Stimulated activated CD8-positive, alpha-beta memory T cell treated with anti-CD3 and anti-CD28 coated beads, Interleukin-12 subunit alpha, Interleukin-12 subunit beta, amount 100 ng/mL, for 1 hour (primary cell): ENCODE data around the gene BCAP31.
"Not testable (repeated sequence)": the region's sequence is repeated elsewhere in the genome, so short reads cannot be mapped to it uniquely, and the experiment has no call there.

Source experiments
- DNase-seq: peaks from one replicate; pipeline ENCODE4 v3.0.0-alpha.2; 2020; ENCODE audit warnings: low read depth

The BCAP31 gene

DNA sequence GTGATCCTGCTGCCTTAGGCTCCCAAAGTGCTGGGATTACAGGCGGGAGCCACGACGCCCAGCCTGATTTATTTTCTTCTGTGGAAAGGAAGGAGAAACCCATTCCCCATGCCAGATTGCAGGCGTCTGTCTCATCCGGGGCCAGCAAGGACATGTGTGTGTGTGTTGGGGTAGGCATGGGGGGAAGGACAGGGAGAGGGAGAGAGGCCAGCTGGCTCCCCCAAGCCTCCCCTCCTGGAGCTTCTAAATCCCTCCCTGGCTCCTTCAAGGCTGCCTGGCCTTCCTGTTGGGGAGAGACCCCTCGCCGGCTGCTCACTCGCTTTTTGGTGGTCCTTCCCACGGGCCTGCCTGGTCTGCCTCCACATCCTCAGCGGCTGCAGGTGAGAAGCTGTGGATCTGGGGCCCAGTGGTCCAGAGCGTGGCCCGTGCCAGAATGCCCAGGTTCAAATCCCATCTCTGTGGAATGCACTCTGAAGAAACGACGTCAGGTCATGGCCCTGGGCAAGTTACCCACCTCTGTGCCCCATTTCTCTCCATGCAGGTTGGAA is 38.5 kb upstream of the BCAP31 start:
- DNase-seq = no peak

DNA sequence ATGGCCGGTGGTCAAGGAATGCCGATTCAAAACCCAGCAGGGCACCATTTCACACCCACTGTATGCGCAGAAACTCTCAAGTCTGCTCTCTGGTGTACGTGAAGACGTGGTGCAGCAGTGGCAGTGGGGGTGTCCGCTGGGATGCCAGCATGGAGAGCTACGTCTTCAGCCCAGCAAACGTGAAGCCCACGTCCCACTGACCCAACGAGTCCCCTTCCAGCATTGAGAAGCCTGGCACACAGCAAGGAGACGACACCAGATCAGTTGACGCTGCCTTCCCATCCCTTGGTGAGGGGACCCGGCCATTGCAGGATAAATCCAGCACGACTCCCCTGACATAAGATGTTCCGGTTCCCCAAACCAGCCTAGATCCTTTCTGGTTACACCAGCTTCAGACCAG is 37.7 kb upstream of the BCAP31 start:
- DNase-seq = no peak

DNA sequence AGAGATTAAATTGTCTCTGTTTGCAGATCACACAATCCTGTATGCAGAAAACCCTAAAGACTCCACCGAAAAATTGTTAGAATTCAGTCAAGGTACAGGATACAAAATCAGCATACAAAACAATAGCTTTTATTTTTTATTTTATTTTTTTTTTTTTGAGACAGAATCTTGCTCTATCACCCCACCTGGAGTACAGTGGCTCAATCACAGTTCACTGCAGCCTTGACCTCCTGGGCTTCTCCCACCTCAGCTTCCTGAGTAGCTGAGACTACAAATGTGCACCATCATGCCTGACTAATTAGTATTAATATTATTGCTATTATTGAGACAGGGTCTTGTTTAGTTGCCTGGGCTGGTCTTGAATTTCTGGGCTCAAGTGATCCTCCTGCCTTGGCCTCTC is 30.9 kb upstream of the BCAP31 start:
- no peak for DNase-seq

DNA sequence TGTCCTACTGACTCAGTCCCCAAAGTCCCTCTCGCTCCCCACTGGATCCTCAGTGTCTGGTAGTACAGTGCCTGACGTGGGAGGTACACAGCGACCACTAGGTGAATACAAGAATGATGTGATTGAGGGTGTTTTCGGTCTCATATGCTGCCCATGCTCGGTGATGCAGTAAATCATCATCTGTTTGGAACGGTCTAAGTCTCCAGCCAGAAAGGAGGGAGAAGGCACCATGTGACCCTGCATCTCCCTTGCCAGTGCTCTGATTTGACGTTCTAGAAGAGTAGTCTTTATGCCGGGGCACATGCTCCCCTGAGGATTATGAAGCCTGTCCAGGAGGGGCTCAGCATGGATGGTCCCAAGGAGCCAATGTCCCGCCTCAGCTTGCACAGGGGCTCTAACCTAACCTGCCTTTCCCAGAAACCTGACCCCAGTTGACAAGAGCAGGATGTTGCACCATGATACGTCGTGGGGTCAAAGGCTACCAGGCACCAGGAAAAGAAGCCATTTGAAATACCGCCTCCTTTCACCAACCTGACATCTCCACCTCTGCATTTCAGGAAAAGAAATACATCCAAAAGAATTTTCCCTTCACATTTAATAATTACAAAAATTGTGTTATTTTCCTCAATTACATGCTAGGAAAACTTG is 26.1 kb upstream of the BCAP31 start:
- no peak for DNase-seq

DNA sequence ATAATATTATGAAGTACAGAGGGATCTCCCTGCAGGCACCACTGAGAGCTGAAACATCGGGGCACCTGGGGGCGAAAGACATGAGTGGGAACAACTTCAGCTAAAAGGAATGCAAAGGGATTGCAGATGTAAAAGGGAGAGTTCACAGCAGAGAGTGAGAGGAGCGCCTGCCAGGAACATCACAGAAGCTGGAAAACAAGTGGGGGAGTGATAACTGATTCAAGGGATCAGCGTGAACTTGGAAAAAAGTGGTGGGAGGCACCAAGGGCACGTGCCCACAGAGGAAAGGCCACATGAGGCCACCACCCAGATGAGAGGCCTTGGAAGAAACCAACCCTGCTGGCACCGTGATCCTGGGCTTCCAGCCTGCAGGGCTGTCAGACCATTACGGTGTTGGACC is 24.8 kb upstream of the BCAP31 start:
- not testable (repeated sequence) for DNase-seq

DNA sequence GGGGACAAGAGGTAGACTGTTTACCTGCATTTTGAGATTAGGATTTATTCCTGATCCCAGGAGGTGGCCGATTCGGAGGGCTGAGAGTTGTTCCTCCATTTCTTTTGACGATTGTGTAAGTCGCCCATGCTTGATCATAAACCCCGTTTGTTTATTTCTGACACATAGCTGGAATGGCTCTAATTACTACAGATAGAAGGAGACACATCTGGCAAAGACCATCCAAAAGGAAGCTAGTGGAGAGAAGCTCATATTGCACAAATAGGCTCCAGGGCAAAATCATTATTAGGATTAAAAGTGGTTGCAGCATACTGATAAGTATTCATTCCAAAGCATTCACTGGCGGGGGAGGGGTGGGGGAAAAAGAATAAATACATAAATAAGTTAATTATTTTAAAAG is 22.8 kb upstream of the BCAP31 start:
- DNase-seq = not testable (repeated sequence)

DNA sequence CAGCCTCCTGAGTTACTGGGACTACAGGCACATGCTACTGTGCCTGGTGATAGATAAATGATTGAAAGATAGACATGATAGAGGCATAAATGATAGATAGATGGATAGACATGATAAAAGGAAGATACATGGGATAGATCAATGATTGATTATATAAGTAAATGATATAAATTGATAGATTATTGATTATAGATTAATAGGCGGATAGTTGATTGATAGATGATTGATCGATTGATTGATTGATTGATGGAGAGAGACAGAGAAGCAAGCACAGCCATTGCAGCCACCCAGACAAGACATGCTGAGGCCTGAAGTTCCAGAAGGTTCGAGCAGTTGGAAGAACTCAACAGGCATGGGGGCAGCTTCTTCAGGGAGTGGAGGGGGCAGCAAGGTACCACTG is 22.2 kb upstream of the BCAP31 start:
- no peak for DNase-seq

DNA sequence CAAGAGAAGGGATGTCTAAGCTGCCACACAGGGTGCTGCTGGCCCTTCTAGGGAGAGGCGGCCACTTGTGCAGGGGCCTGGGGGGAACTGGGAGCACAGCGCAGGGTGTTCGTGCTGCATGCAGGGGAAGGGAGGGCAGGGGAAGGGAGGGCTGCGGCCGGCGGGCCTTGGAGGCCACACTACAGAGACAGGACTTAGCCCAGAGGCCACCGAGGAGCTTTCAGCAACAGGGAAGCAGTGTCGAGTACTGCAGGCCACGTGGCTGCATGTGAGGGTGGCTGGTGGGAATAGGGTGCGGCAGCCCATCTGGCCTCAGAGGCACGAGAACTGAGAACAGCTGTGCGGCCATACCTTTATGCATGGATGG is 20.9 kb upstream of the BCAP31 start:
- not testable (repeated sequence) for DNase-seq

DNA sequence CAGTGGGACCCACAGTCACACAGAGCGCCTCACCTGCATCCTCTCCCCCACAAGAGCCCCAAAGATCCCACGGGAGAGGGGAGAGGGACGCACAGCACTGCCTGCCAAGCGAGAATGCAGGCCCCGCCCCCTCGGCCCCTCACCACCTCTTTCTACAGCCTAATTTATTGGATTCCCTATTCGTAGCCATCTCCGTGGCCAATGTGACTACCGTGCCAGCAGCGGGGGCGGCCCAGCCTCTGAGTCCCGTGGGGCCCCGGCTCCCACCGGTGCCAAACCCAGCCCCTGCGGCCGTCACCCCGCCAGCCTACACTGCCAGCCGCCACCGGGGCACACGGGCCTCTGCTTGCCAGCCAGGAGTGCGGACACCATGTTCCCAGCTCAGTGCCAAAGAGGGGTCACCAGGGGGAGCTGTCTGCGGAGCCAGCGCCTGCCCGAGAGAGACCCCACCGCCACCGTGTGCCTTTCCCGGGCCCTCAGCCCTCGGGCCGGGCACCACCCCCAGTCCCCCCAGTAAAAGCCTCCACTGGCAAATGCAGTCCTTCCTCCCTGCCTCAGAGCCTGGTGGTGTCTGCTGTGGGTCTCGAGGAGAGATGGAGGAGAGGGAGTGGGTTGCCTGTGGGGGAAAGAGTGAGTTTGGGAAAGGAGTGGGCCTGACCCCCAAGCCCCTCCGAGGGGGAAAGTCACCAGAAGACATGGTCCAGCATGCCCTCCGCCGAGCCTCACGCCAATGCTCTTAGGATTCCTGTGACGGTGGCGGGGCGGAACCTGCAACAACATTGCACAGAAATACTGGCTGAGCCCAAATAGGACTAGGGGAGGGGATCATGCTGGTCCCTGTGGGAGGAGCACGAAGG is 20.3 kb upstream of the BCAP31 start:
- DNase-seq = no peak

DNA sequence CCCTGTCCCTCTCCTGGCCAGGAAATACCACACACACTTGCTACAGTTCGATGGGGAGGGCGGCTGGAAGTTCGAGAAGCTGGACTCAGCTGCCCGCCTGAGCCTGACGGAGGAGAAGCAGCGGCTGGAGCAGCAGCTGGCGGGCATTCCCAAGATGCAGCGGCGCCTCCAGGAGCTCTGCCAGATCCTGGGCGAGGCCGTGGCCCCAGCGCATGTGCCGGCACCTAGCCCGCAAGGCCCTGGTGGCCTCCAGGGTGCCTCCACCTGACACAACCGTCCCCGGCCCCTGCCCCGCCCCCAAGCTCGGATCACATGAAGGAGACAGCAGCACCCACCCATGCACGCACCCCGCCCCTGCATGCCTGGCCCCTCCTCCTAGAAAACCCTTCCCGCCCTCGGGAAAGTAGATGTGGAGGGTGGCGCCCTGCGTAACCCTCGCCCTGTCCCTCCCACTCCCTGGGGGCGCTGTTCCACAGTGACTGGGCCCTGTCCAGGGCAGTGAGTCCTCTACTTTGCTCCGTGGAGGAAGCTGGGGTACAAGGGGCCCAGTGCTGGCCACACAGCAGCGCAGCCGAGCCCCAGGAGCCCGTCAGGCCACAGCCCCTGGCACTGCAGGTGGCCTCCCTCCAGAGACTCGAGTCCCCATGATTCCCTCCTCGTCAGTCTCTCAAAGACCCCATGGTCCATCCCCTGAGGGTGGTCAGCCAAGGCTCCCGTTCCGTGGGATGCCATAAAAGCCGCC is 19.5 kb upstream of the BCAP31 start:
- DNase-seq = not testable (repeated sequence)

DNA sequence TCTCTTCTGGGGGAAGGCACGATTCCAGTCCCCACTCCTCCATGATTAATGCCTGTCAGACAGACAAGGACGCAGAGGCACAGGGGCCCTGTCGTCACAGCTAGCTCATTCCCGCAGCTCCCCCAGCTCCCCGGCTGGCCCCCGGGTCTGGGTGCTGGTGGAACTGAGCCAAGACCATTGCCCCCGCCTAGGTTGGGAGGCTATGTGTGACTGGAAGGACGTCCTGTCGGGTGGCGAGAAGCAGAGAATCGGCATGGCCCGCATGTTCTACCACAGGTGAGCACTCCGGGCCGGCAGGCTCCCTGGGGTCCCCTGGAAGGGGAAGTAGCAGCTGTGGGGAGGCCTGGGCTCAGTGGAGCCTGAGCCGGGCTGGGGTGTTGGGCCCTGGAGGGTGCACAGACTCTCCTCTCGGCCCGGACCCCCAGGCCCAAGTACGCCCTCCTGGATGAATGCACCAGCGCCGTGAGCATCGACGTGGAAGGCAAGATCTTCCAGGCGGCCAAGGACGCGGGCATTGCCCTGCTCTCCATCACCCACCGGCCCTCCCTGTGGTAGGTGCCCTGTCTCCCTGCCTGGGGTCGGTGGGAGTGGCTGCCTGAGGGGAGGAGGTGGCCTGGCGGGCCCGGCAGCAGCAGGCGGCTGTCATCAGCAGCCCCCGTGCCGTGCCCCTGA is 18.7 kb upstream of the BCAP31 start:
- not testable (repeated sequence) for DNase-seq

DNA sequence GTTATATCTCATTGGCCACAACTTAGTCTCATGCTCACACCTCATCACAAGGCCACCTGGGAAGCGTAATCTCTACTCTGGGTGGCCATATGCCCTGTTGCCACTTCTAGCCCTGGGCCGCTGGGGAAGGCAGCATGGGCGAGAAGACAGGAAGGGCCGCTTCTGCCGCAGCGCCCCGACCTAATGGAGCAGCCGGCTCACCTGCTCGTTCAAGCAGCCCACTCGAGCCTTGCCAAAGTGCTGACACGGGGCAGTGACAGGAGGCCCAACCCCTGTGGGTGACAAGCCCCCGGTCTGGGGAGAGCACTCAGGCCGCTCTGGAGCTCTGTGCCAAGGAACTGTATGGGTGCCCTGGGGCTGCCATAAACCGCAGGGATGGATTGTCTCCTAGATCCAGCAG is 17.9 kb upstream of the BCAP31 start:
- DNase-seq = not testable (repeated sequence)

DNA sequence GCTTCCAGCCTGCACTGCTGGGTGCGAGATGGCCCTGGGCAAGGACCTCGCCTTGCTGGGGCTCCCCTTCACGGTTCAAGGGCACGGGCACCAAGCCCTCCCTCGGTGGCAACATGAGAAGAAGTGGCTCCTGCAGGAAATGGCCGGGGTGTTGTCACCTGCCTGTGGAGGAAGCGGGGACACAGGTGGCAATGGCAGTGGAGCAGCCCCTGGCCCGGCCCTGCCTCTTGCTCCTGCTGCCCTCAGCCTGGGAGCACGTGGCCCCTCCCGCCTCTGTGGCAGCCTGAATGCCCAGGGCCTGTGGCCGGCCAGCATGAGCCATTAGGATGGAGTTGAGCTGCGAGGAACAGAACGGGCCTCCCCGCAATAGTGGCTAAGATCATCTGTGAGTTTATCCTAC is 17.3 kb upstream of the BCAP31 start:
- no peak for DNase-seq

DNA sequence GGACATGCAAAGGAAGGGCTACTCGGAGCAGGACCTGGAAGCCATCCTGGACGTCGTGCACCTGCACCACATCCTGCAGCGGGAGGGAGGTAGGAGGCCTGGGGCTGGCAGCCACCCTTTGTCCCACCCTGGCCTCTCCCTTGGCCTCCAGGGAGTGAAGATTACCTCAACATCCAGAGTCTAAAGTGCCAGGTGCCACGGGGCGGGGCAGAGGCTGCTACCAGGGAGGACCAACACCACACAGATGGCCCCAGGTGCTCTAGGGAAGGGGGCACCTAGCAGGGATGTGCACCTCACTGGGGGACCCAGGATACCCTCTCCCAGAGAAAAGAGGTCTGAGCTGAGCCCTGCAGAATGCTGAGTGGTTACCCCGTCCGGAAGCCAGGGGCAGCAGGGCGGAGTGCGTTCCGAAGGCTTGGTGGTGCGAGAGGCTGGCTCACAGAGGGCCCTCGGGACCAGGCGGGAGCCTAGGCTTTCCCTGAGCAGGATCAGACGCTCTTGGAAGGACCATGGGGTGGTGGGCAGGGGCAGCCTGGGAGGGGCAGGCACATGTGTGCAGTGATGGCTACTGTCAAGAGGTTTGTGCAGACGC is 16.5 kb upstream of the BCAP31 start:
- DNase-seq = no peak

DNA sequence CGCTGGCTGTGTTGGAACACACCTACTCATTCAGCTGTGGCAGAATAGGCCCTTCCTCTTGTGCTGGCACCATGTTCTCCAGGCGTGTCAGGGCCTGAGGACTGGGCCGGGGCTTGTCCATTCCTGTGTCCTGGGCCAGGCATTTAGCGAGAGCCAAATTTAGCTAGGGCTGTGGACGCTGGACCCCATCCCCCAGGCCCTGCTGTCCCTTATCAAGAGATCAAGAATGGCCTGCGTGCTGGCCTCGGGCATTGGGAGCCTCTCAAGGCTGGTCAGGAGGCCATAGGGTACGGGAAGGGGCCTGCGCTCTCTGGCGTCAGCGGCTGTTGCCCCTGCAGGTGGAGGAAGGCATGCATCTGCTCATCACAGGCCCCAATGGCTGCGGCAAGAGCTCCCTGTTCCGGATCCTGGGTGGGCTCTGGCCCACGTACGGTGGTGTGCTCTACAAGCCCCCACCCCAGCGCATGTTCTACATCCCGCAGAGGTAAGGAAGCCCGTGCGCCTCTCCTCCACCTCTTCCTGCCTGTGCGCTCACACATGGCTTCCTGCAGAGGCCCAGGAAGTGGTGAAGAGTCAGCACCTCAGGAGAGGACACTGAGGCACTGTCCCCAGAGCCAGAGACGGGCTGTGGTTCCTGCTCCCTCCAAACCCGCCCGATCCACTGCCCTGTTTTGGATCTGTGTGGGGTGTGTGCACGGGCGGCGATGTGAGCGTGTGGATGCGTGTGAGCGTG is 15.7 kb upstream of the BCAP31 start:
- DNase-seq = no peak

DNA sequence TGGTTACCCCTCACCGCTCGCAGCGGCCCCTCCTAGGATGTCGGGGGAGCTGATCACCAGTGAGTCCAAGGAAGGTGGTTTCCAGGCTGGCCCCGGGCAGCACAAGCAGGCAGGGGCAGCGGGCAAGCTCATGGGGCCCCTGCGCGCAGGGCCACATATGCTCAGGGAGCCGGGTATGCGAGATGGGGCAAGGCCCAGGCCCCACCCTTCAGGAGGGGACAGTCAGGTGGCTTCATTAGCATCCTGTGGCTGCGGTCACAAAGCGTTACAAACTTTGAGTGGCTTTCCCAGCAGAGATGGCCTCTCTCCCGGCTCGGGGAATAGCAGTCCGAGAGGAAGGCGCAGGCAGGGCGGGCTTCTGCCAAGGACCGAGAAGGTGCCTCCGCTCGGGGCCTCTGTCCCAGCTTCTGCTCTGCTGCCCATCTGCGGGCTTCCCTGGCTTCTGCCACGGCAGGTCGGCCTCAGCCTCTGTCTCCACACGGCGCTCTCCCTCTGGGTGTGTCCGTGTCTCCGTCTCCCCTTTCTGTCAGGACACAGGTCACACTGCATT is 13.9 kb upstream of the BCAP31 start:
- DNase-seq = no peak

DNA sequence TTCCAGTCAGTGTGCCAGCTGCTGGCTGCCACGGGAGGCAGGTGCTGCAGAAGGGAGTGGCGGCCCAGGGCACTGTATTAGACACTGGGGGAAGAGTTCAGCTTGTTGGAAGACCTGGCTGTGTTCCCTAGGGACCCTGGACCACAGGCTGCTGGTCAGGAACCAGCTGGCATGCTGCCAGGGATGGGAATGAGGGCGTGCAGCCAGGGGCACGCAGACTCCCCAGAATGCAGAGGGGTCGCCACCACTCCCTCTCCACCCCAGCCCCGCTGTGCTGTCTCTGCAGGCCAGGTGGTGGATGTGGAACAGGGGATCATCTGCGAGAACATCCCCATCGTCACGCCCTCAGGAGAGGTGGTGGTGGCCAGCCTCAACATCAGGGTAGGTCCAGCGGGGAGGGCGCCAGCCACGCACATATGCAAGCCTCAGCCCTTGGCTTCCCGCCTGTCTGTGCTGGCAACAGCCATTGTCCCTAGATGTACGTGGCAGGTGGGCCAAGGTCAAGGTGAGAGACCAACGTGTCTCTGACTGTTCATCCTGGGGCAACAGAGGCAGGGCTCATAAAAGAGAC is 12.8 kb upstream of the BCAP31 start:
- no peak for DNase-seq

DNA sequence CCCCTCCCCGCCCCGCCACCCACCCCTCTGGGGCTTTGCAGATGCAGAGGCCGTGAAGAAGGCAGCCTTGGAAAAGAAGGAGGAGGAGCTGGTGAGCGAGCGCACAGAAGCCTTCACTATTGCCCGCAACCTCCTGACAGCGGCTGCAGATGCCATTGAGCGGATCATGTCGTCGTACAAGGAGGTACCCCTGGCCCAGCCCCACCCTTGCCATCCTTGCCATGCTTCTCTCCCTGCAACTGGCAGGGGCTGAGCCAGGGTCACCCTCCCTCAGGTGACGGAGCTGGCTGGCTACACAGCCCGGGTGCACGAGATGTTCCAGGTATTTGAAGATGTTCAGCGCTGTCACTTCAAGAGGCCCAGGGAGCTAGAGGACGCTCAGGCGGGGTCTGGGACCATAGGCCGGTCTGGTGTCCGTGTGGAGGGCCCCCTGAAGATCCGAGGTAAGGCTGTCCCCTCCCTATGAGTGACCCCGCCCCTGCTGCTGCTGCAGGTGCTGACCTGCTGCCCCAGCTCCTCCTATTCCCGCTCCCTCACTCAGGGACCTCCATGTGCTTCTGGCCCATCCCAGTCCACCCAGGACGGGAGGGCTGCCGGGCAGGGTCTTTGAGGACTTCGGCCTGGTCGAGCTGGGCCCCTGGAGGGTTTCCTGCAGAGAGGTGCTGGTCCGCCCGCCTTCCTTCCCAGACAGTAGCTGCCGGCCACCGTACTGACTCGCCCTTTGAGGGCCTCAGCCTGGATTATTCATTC is 12.1 kb upstream of the BCAP31 start:
- no peak for DNase-seq

DNA sequence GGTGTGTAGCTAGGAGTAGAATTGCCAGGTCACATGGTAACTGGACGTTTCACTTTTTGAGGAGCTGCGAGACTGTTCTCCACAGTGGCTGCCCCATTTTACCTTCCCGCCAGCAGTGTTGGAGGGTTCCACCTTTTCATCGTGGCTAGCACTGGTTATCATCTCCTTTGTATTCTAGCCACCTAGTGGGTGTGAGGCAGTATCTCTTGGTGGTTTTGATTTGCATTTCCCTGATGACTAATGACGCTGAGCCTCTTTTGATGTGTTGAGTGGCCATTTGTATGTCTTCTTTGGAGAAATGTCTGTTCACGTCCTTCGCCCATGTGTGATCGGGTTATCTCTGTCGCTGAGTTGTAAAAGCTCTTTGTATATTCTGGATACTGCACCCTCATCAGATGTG is 11.1 kb upstream of the BCAP31 start:
- DNase-seq = no peak

DNA sequence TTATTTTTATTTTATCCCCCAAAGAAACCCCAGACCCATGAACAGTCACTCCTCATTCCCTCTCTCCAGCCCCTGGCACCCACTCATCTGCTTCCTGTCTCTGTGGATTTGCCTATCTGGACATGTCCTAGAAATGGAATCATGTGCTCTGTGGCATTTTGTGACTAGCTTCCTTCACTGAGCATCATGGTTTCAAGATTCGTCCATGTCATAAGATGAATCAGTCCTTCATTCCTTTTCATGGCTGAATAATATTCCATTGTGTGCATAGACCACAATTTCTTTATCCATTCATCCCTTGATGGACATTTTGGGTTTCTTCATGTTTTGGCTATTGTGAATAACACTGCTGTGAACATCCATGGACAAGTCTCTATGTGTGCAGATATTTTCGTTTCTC is 10.7 kb upstream of the BCAP31 start:
- no peak for DNase-seq
